GM12874 (cell line): Measurements from ENCODE around the gene NTSR1.

Experiments
- CTCF ChIP-seq: IDR thresholded peaks from 2 replicates; pipeline ENCODE4 v1.5.1; 2011; ENCODE audit warnings: low read depth, mild to moderate bottlenecking, control low read depth, low read length, moderate library complexity; ENCODE audit not compliant: insufficient read depth

The NTSR1 gene

GRCh38 chr20:62721511-62722370, 13.1 kb downstream of the NTSR1 start:
- TF ChIP-seq CTCF: no peak

GRCh38 chr20:62722627-62723026, 14.0 kb downstream of the NTSR1 start:
- TF ChIP-seq CTCF: no peak

GRCh38 chr20:62723351-62723750, 14.7 kb downstream of the NTSR1 start:
- no peak for TF ChIP-seq CTCF

GRCh38 chr20:62723768-62724450, 15.3 kb downstream of the NTSR1 start:
- no peak for TF ChIP-seq CTCF

GRCh38 chr20:62724692-62725595, 16.3 kb downstream of the NTSR1 start:
- TF ChIP-seq CTCF: no peak

GRCh38 chr20:62725596-62726268, 17.1 kb downstream of the NTSR1 start:
- no peak for TF ChIP-seq CTCF
